ENCODE data around the gene MAX.

DNA sequence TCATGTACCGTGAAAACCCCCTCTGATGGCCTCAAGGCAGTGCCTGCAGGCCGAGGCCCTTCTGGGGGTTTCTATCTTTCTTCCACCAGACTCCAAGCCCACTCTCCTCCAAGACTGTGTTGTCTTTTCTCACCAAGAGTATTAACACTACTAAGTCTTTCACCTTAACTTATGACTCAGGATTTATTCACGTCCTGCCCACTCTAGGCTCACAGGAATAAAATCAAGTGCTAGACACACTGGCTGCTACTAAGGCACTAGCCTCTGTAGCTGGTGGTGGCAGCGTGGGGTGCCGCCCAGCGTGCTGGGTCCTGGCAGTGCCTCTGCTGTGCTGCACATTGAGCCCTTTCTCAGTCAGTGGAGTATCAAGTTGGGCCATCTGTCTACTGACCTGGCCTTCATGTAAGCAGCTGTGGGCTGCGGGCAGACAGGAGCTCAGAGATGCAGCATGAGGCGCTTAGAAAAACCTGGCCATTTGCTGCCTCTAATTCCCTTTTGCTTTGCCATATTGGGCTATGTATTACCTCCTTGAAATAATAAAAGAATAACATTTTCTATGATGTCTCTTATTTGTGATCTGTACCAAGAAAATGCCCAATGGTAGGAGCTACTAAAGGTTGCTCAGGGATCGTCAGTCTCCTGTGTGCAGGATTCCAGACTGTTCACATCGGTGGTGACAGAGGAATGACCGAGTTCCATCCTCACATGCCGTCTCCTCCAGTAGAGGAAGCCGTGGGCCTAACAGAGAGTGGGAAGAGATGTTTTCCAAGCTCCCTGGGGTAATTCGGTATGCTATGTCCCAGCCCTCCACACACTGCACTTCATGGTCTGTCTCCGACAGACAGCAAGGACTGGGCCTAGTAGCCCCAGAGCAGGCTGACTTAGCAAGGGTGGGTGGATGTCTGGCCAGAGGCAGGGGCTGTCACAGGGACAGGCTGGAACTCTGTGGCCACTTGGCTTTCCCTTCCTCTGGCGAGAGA, 39.9 kb downstream of the MAX start:
- TF ChIP-seq, protein P1, sequence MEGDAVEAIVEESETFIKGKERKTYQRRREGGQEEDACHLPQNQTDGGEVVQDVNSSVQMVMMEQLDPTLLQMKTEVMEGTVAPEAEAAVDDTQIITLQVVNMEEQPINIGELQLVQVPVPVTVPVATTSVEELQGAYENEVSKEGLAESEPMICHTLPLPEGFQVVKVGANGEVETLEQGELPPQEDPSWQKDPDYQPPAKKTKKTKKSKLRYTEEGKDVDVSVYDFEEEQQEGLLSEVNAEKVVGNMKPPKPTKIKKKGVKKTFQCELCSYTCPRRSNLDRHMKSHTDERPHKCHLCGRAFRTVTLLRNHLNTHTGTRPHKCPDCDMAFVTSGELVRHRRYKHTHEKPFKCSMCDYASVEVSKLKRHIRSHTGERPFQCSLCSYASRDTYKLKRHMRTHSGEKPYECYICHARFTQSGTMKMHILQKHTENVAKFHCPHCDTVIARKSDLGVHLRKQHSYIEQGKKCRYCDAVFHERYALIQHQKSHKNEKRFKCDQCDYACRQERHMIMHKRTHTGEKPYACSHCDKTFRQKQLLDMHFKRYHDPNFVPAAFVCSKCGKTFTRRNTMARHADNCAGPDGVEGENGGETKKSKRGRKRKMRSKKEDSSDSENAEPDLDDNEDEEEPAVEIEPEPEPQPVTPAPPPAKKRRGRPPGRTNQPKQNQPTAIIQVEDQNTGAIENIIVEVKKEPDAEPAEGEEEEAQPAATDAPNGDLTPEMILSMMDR (IDR thresholded peaks at IDR 0.05) = no peak
- TF ChIP-seq POLR2A (IDR thresholded peaks at IDR 0.05) = no peak
